Stimulated activated naive CD4-positive, alpha-beta T cell treated with Interleukin-2 at 50 U/mL for 16 hours (primary cell): Measurements from ENCODE around the gene BCDIN3D.

Experiments used
- DNase-seq: peaks from one replicate; lab custom pipeline; 2025; lab: John Stamatoyannopoulos, UW

Gene BCDIN3D

GRCh38 chr12:49796606-49797448 lies 46.1 kb downstream of the BCDIN3D start:
- no peak for DNase-seq

DNA sequence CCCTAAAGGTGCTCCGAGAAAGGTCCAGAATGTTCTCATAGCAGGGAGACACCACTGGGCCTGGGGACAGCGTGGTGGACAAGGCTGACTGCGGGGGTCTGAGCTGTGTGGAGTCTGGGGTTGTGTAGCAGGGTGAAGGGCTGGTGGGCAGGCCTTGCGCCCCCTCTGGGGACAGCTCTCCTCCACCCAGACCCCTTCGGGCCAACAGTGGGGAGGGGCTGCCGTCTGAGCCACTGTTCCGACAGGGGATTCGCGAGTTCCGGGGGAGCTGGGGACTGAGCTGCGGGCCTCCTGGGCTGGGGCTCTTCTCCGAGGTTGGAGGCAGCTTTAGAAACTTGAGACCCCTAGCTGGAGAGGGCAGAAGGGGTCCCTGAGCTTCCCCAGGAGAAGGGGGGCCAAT lies 46.8 kb downstream of the BCDIN3D start:
- no peak for DNase-seq

- no peak for DNase-seq
Observed at GRCh38 chr12:49795654-49796105, 47.2 kb downstream of the BCDIN3D start.

DNA sequence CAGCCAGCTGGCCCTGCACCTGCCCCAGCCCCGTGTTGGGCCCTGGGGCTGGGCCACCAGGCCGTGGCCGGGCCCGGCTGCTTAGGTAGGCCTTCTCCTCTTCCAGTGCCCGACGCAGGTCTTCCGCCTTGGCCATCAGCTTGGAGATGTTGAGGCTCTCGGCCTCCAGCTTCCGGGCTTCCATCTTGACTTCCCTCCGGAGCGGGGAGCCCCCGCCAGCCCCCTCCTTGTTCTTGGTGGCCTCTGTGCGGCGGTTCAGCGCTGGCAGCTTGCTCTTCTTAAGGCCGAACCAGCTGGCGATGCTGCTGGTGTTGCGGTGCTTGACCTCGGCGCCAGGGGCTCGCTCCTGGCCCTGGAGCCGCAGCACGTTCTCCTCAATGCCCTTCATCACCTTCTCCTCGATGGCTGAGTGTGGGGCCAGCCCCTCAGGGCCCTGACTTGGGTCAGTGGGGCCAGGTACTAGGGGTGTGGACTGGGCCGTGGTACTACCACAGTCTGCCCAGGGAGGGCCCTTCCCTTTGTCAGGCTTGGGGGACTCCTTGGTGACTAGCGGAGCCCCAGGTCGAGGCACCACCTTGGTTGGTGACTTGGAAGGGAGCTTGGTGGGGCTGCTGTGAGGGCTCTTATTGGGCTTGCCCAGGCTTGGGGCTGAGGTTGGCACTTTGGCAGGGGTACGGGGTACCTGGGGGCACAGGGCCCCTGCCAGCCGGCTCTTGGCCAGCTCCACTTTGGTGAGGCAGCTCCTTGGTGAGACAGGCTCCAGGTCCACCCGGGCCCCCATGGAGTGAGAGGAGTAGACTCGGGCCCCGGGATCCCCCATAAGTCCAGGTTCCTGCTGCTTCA lies 47.9 kb downstream of the BCDIN3D start:
- DNase-seq, result no peak

DNA sequence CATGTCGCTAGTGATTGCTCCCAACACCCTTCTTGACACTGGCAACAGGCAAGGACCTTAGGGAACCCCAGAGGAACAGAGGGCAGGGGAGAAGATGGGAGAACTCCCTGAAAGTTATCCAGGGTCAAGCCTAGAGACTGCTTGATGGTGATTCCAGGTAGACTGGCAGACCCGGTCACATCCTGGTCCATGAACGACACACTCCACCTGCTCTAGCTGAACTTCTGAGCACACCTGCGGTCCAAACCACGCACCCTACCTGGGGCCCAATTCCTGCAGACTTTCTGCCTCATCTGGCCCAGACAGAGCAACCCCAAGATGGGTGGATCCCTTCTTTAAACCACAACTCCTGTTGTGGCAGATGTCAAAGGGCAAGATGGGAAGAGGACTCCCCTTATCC lies 48.9 kb downstream of the BCDIN3D start:
- DNase-seq, result no peak

DNA sequence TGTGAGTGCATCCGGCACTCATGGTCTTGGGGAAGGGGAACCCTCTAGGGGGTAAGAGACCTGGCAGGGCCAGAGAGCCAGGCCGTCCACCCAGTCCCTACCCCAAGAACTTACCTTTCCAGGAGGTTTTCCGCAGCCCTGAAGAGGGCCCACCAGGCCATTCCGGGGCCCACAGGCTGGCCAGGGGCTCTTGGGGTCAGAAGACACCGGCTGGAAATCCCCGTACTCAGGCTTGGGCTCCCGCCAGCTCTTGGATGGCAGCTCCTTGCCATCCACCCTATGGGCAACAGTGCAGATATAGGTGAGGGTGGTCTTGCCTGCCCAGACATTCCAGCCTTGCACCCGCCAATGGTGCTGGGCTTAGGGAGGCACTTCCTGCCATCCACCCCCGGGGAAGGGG lies 49.3 kb downstream of the BCDIN3D start:
- DNase-seq, result no peak

GRCh38 chr12:49792976-49793580 lies 49.8 kb downstream of the BCDIN3D start:
- DNase-seq, result no peak

GRCh38 chr12:49792181-49792970 lies 50.5 kb downstream of the BCDIN3D start:
- no peak for DNase-seq

DNA sequence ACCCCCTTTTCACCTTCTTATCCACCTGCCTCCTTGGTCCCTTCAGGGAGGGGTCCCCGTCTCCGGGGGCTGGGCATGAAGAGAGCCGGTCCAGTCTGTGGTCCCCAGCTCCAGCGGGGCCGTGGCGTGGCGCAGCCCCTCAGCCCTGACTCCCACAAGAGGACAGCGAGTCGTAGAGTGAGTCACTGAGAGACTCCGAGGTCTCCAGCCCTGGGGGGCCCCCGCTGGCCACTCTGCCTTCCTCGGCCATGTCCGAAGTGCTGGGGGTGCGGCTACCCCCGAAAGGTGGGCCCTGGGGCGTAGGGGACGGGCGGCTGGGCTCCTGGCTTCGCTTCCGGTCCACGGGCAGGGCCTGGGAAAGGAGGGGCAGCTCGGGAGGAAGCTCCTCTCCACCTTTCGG lies 51.2 kb downstream of the BCDIN3D start:
- no peak for DNase-seq

DNA sequence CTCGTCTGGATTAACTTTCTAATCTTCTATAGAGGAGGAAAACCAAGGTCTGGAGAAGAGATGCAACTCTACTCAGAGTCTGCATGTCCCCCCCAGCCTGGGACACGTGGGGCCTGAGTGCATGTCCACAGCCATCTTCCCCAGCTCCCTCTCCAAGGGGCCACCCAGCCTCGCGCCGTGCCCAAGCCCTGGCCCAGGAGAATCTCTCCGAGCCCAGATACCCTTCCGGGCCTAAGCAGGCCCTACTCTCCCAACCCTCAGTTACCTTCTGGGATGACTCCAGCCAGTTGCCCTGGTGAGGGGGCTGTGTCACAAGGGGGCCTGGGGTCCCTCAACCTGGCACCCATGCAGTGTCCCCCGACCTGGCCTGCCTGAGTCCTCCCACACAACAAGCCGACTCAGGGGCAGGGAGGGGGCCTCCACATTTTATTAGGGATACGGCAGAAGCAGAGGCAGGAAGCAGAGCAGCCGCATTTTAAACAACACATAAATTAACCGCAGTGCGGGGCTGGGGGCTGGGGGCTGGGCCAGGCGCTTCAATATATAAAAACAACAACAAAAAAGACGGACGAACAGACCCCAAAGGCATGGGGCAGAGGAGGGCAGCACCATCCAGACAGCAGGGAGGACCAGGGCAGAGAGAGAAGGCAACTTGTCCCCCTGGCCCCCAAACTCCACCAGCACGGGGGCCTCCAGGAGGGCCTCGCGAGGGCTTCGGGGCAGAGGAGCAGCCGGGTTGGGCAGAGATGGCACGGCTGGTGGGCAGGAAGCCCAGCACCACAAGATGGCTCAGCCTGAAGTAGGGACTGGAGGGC lies 52.0 kb downstream of the BCDIN3D start:
- no peak for DNase-seq

- DNase-seq, result no peak
Observed at GRCh38 chr12:49789992-49790391, 52.9 kb downstream of the BCDIN3D start.

DNA sequence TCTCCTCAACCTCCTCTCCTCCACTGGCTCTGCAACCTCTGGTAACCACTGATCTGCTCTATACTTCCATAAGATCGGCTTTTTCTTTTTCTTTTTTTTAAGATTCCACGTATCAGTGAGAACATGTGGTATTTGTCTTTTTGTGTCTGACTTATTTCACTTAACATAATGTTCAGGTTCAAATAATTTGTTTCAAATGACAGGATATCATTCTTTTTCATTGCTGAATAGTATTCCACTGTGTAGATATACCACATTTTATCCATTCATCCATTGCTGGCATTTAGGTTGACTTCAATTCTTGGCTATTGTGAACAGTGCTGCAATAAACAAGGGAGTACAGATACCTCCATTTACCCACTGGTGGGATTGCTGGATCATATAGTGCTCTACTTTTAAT lies 55.2 kb downstream of the BCDIN3D start:
- no peak for DNase-seq
